HFFc6 (cell line): Measurements from ENCODE around the gene CGNL1. TPM values are rescaled to one million over a fixed set of nuclear protein-coding genes. Genes with fewer than 3 reads are reported as not detected.

Experiments used
- DNase-seq: peaks from one replicate; pipeline ENCODE4 v3.0.0-alpha.2; 2018
- H3K27ac Mint-ChIP-seq: 2 replicates; pipeline ENCODE4 v1.8.0; 2020; ENCODE audit warnings: mild to moderate bottlenecking, mixed read lengths
- H3K27me3 Mint-ChIP-seq: 2 replicates; pipeline ENCODE4 v1.8.0; 2021; ENCODE audit warnings: mild to moderate bottlenecking, moderate library complexity, mixed read lengths; ENCODE audit not compliant: insufficient read depth
- H3K36me3 Mint-ChIP-seq: 2 replicates; pipeline ENCODE4 v1.8.0; 2021; ENCODE audit warnings: low read depth, mixed read lengths
- H3K4me1 Mint-ChIP-seq: 2 replicates; pipeline ENCODE4 v1.8.0; 2020; ENCODE audit warnings: low read depth, mixed read lengths
- H3K4me3 Mint-ChIP-seq: 2 replicates; pipeline ENCODE4 v1.8.0; 2020; ENCODE audit warnings: mild to moderate bottlenecking, moderate library complexity, mixed read lengths
- H3K9me3 Mint-ChIP-seq: 2 replicates; pipeline ENCODE4 v1.8.0; 2020; ENCODE audit warnings: mild to moderate bottlenecking, mixed read lengths
- total RNA-seq, 6 experiments: library from RNA; stranded (reverse); fragmentation: NEBNext Ultra II Directional; extraction: Animal tissue kit (Norgen Biotek cat#: 25700); gene quantifications; 2 replicates in 1 of 6; 3 replicates in 5 of 6; pipeline ENCODE4 v1.2.3, GENCODE V29; 2021
- TF ChIP-seq, protein P1 (sequence below): fragments of 200-600 bp; sonication (generic); IDR thresholded peaks from 2 replicates; pipeline ENCODE4 v1.5.0; 2021; ENCODE audit warnings: antibody characterized with exemption, mild to moderate bottlenecking

Gene CGNL1
- total RNA-seq, 6 experiments from 2014 or later = 0.05 to 0.20 (median 0.10) TPM; not detected in 2

- no peak overlapping the region for H3K4me3 Mint-ChIP-seq
- no peak overlapping the region for H3K27ac Mint-ChIP-seq
- no peaks in the 10 kb centered on the region for H3K9me3 Mint-ChIP-seq
- no peak for DNase-seq
- TF ChIP-seq, protein P1, sequence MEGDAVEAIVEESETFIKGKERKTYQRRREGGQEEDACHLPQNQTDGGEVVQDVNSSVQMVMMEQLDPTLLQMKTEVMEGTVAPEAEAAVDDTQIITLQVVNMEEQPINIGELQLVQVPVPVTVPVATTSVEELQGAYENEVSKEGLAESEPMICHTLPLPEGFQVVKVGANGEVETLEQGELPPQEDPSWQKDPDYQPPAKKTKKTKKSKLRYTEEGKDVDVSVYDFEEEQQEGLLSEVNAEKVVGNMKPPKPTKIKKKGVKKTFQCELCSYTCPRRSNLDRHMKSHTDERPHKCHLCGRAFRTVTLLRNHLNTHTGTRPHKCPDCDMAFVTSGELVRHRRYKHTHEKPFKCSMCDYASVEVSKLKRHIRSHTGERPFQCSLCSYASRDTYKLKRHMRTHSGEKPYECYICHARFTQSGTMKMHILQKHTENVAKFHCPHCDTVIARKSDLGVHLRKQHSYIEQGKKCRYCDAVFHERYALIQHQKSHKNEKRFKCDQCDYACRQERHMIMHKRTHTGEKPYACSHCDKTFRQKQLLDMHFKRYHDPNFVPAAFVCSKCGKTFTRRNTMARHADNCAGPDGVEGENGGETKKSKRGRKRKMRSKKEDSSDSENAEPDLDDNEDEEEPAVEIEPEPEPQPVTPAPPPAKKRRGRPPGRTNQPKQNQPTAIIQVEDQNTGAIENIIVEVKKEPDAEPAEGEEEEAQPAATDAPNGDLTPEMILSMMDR = no peak; the same call in 1 of the 2 replicates
- H3K36me3 Mint-ChIP-seq = no peaks in the 10 kb centered on the region
- H3K4me1 Mint-ChIP-seq = peaks cover 10% of the 10 kb centered on the region
- peaks cover 6% of the 10 kb centered on the region for H3K27me3 Mint-ChIP-seq
These were observed 70.1 kb downstream of the CGNL1 start for GRCh38 chr15:57446393-57446792.

DNA sequence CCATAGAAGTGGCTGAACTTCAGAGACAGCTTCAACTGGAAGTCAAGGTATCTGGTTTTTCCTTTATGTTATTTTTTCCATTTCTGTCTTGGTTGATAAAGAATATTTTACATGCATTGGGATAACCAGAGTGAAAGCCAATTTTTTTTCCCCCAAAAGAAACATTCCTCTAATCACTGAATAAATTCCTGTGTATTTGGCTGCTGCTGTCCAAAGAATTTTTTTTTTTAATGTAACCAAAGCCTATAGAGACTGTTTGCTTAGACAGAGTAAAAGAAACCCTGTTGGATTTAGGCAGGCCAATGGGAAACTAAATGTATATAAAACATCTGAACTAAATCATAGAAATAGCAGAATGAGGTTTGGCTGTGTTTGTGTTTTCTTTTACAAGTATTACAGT lies 75.2 kb downstream of the CGNL1 start:
- TF ChIP-seq, protein P1 = no peak
- Mint-ChIP-seq H3K36me3 (no peaks in the 10 kb centered on the region), H3K4me1 (no peaks in the 10 kb centered on the region), H3K27me3 (peaks cover 30% of the 10 kb centered on the region), H3K27ac (no peak overlapping the region), H3K9me3 (no peaks in the 10 kb centered on the region), H3K4me3 (no peak overlapping the region)
- no peak for DNase-seq

GRCh38 chr15:57452090-57452754 lies 75.9 kb downstream of the CGNL1 start:
- no peak overlapping the region for H3K4me3 Mint-ChIP-seq
- DNase-seq = no peak
- no peaks in the 10 kb centered on the region for H3K4me1 Mint-ChIP-seq
- TF ChIP-seq, protein P1 = no peak
- H3K36me3 Mint-ChIP-seq = no peaks in the 10 kb centered on the region
- H3K9me3 Mint-ChIP-seq = no peaks in the 10 kb centered on the region
- H3K27me3 Mint-ChIP-seq = peaks cover 28% of the 10 kb centered on the region
- no peak overlapping the region for H3K27ac Mint-ChIP-seq

GRCh38 chr15:57455929-57456328 lies 79.6 kb downstream of the CGNL1 start:
- no peak for DNase-seq
- TF ChIP-seq, protein P1 = no peak
- Mint-ChIP-seq H3K4me1 (no peaks in the 10 kb centered on the region), H3K27ac (no peak overlapping the region), H3K36me3 (no peaks in the 10 kb centered on the region), H3K4me3 (no peak overlapping the region), H3K27me3 (peaks cover 34% of the 10 kb centered on the region), H3K9me3 (no peaks in the 10 kb centered on the region)

- no peak overlapping the region for H3K27ac Mint-ChIP-seq
- no peak for DNase-seq
- H3K4me3 Mint-ChIP-seq = no peak overlapping the region
- H3K36me3 Mint-ChIP-seq = no peaks in the 10 kb centered on the region
- no peaks in the 10 kb centered on the region for H3K9me3 Mint-ChIP-seq
- no peaks in the 10 kb centered on the region for H3K4me1 Mint-ChIP-seq
- TF ChIP-seq, protein P1 = no peak
- H3K27me3 Mint-ChIP-seq = peaks cover 33% of the 10 kb centered on the region
These were observed 80.3 kb downstream of the CGNL1 start for GRCh38 chr15:57456559-57456958.
